ENCODE data around the gene KLHL29.
"Not testable (repeated sequence)": the region's sequence is repeated elsewhere in the genome, so short reads cannot be mapped to it uniquely, and the experiment has no call there.

The KLHL29 gene

GRCh38 chr2:23703583-23704385 is 318.8 kb downstream of the KLHL29 start:
- DNase-seq, result no peak

GRCh38 chr2:23705771-23706612 is 321.0 kb downstream of the KLHL29 start:
- DNase-seq, result no peak

- no peak for DNase-seq
Observed at GRCh38 chr2:23706613-23707078, 321.7 kb downstream of the KLHL29 start.

- no peak for DNase-seq
Observed at GRCh38 chr2:23707096-23707495, 322.1 kb downstream of the KLHL29 start.

- DNase-seq, result no peak
Observed at GRCh38 chr2:23708771-23709170, 323.8 kb downstream of the KLHL29 start.

- DNase-seq, result peak in 1 of 2 experiments; percentile 38
Observed at GRCh38 chr2:23709311-23709710, 324.3 kb downstream of the KLHL29 start.

- no peak for DNase-seq
Observed at GRCh38 chr2:23711979-23712755, 327.2 kb downstream of the KLHL29 start.

- no peak for DNase-seq
Observed at GRCh38 chr2:23712756-23713151, 327.8 kb downstream of the KLHL29 start.

- no peak for DNase-seq
Observed at GRCh38 chr2:23713351-23713750, 328.4 kb downstream of the KLHL29 start.

GRCh38 chr2:23718931-23719700 is 334.1 kb downstream of the KLHL29 start:
- DNase-seq, result no peak

- no peak for DNase-seq
Observed at GRCh38 chr2:23719716-23720115, 334.7 kb downstream of the KLHL29 start.

- no peak for DNase-seq
Observed at GRCh38 chr2:23720705-23721453, 335.9 kb downstream of the KLHL29 start.

- no peak for DNase-seq
Observed at GRCh38 chr2:23721454-23721826, 336.5 kb downstream of the KLHL29 start.

- no peak for DNase-seq
Observed at GRCh38 chr2:23722255-23722654, 337.3 kb downstream of the KLHL29 start.

- not testable (repeated sequence) for DNase-seq
Observed at GRCh38 chr2:23723029-23723428, 338.1 kb downstream of the KLHL29 start.

GRCh38 chr2:23734416-23734815 is 349.4 kb downstream of the KLHL29 start:
- DNase-seq, result no peak

- DNase-seq, result not testable (repeated sequence)
Observed at GRCh38 chr2:23736783-23737182, 351.8 kb downstream of the KLHL29 start.

GRCh38 chr2:23745068-23745725 is 360.2 kb downstream of the KLHL29 start:
- no peak for DNase-seq

- no peak for DNase-seq
Observed at GRCh38 chr2:23745726-23746105, 360.7 kb downstream of the KLHL29 start.

GRCh38 chr2:23746141-23746863 is 361.3 kb downstream of the KLHL29 start:
- DNase-seq, result no peak

All from NCI-H2081 (cell line).